HG03378 (cell line): ENCODE measurements around the gene BNIPL.

Experiments used
- ATAC-seq: cut with Tn5 transposase; IDR thresholded peaks from one replicate; pipeline ENCODE4 v1.9.1; 2021; ENCODE audit warnings: mild to moderate bottlenecking, moderate library complexity; ENCODE audit not compliant: unreplicated experiment

BNIPL gene

GRCh38 chr1:151036356-151036755 lies at the start of gene BNIPL:
BNIPL (plus strand) TSS chr1:151036586; CDS start chr1:151036726, 140 bp downstream.
- no peak for ATAC-seq

GRCh38 chr1:150987924-150988323 lies 48.5 kb upstream of the BNIPL start:
- ATAC-seq = no peak

- no peak for ATAC-seq
Measured at GRCh38 chr1:150992626-150993025, 43.8 kb upstream of the BNIPL start.

- ATAC-seq = no peak
Measured at GRCh38 chr1:150994248-150994647, 42.1 kb upstream of the BNIPL start.

GRCh38 chr1:150995460-150995859 lies 40.9 kb upstream of the BNIPL start:
- no peak for ATAC-seq

GRCh38 chr1:150995896-150996295 lies 40.5 kb upstream of the BNIPL start:
- no peak for ATAC-seq

- no peak for ATAC-seq
Measured at GRCh38 chr1:150997126-150997872, 39.1 kb upstream of the BNIPL start.

- no peak for ATAC-seq
Measured at GRCh38 chr1:150997949-150998348, 38.4 kb upstream of the BNIPL start.

- ATAC-seq = no peak
Measured at GRCh38 chr1:150999051-150999674, 37.2 kb upstream of the BNIPL start.

- ATAC-seq = no peak
Measured at GRCh38 chr1:150999926-151000325, 36.5 kb upstream of the BNIPL start.

GRCh38 chr1:151000408-151000807 lies 36.0 kb upstream of the BNIPL start:
- ATAC-seq = no peak

GRCh38 chr1:151001602-151002001 lies 34.8 kb upstream of the BNIPL start:
- no peak for ATAC-seq

GRCh38 chr1:151002051-151002450 lies 34.3 kb upstream of the BNIPL start:
- ATAC-seq = no peak

GRCh38 chr1:151002611-151003010 lies 33.8 kb upstream of the BNIPL start:
- ATAC-seq = no peak

- ATAC-seq = no peak
Measured at GRCh38 chr1:151003180-151003579, 33.2 kb upstream of the BNIPL start.

- ATAC-seq = no peak
Measured at GRCh38 chr1:151005729-151006319, 30.6 kb upstream of the BNIPL start.

GRCh38 chr1:151006327-151007052 lies 29.9 kb upstream of the BNIPL start, which contains the start of gene MINDY1:
MINDY1 (minus strand) TSS chr1:151006902; CDS start chr1:151002617, 4,285 bp downstream.
- ATAC-seq = peak; percentile 52

GRCh38 chr1:151007853-151008243 lies 28.5 kb upstream of the BNIPL start:
- ATAC-seq = no peak

GRCh38 chr1:151008244-151009205 lies 27.9 kb upstream of the BNIPL start, which contains the start of gene PRUNE1:
PRUNE1 (plus strand) TSS chr1:151008449; CDS start chr1:151008633, 184 bp downstream.
- peak; percentile 47 for ATAC-seq

GRCh38 chr1:151009206-151009587 lies 27.2 kb upstream of the BNIPL start:
- no peak for ATAC-seq
